H1 (cell line): ENCODE data around the gene ZNG1A. TPM values are rescaled to one million over a fixed set of nuclear protein-coding genes. Genes with fewer than 3 reads are reported as not detected.

ENCODE experiments used
- CTCF ChIA-PET: fragments of 300-600 bp; sonication (Branson Sonifier 250); formaldehyde crosslinking; loops from one replicate; lab custom pipeline; 2021; ENCODE audit not compliant: partially characterized antibody; lab: Charles Lee
- POLR2A ChIA-PET: fragments of 300-600 bp; sonication (Branson Sonifier 250); formaldehyde crosslinking; loops from one replicate; lab custom pipeline; 2021; ENCODE audit warnings: inconsistent platforms; ENCODE audit not compliant: partially characterized antibody; lab: Charles Lee
- DNase-seq, 2 experiments: peaks; one replicate each; pipeline versions ENCODE4 v3.0.0 to v3.0.0-alpha.2; 2010 to 2022; ENCODE audit warnings: low spot score in 2 of 2, low read depth in 1 of 2, mixed read lengths in 1 of 2
- FAIRE-seq: peaks from 2 replicates; lab custom pipeline; 2011; peaks lifted over from hg19 to GRCh38; lab: Jason Lieb, UNC
- H2AFZ ChIP-seq: 2 replicates; pipeline ENCODE4 v1.8.1; 2012; ENCODE audit warnings: low read length, inconsistent platforms
- H2AK5ac ChIP-seq: 2 replicates; pipeline ENCODE4 v1.6.1; 2013; ENCODE audit warnings: low read depth, low read length
- H2BK120ac ChIP-seq: replicated peaks from 2 replicates; pipeline ENCODE3; 2013; ENCODE audit warnings: low read depth, low read length, inconsistent platforms
- H2BK12ac ChIP-seq: 2 replicates; pipeline ENCODE4 v1.6.1; 2013; ENCODE audit warnings: low read depth, low read length
- H2BK15ac ChIP-seq: 2 replicates; pipeline ENCODE4 v1.6.1; 2013; ENCODE audit warnings: low read length
- H2BK20ac ChIP-seq: 2 replicates; pipeline ENCODE4 v1.6.1; 2013; ENCODE audit warnings: low read length
- H2BK5ac ChIP-seq: 2 replicates; pipeline ENCODE4 v1.6.1; 2013; ENCODE audit warnings: low read depth, low read length
- H3K14ac ChIP-seq: 2 replicates; pipeline ENCODE4 v1.6.1; 2013; ENCODE audit warnings: inconsistent platforms; ENCODE audit not compliant: insufficient read length
- H3K18ac ChIP-seq: 2 replicates; pipeline ENCODE4 v1.6.1; 2013; ENCODE audit warnings: low read length; ENCODE audit errors: extremely low read depth
- H3K23ac ChIP-seq: 2 replicates; pipeline ENCODE4 v1.6.1; 2013; ENCODE audit warnings: inconsistent platforms; ENCODE audit not compliant: insufficient read length
- H3K23me2 ChIP-seq: 2 replicates; pipeline ENCODE4 v1.6.1; 2013; ENCODE audit warnings: low read depth, low read length
- H3K27ac ChIP-seq: 2 replicates; pipeline ENCODE4 v1.6.1; 2011; ENCODE audit warnings: low read depth, low read length, inconsistent platforms
- H3K27me3 ChIP-seq, 4 experiments: replicated peaks in 1 of 4; 1 replicate in 1 of 4; 2 replicates in 3 of 4; pipeline versions ENCODE4 v1.6.1 to v1.8.1; 2011 to 2013; ENCODE audit warnings: low read length in 3 of 4, mild to moderate bottlenecking in 3 of 4, inconsistent platforms in 2 of 4, mixed read lengths in 2 of 4, moderate library complexity in 1 of 4; ENCODE audit not compliant: control insufficient read depth in 3 of 4, insufficient read depth in 3 of 4; ENCODE audit errors: extremely low read depth in 1 of 4
- H3K36me3 ChIP-seq, 4 experiments: 2 replicates each; pipeline versions ENCODE4 v1.6.1 to v1.8.1; 2011 to 2013; ENCODE audit warnings: mild to moderate bottlenecking in 4 of 4, low read length in 3 of 4, moderate library complexity in 2 of 4, control low read depth in 1 of 4, inconsistent platforms in 1 of 4; ENCODE audit not compliant: insufficient read depth in 4 of 4, control insufficient read depth in 2 of 4
- H3K4ac ChIP-seq: replicated peaks from 2 replicates; pipeline ENCODE3; 2013; ENCODE audit warnings: low read length, low read depth, mixed read lengths, inconsistent platforms; ENCODE audit not compliant: insufficient read length
- H3K4me1 ChIP-seq, 4 experiments: replicated peaks in 1 of 4; 1 replicate in 1 of 4; 2 replicates in 3 of 4; pipeline versions ENCODE4 v1.6.1 to v1.8.1; 2011 to 2013; ENCODE audit warnings: low read length in 3 of 4, inconsistent platforms in 2 of 4, mixed read lengths in 1 of 4; ENCODE audit not compliant: insufficient read depth in 4 of 4, control insufficient read depth in 3 of 4
- H3K4me2 ChIP-seq, 2 experiments: 2 replicates each; pipeline versions ENCODE4 v1.6.1 to v1.8.1; 2011 to 2013; ENCODE audit warnings: low read depth in 2 of 2, low read length in 2 of 2, control low read depth in 1 of 2, inconsistent platforms in 1 of 2, mild to moderate bottlenecking in 1 of 2; ENCODE audit not compliant: insufficient read depth in 1 of 2
- H3K4me3 ChIP-seq, 4 experiments: fragments of 200-600, 300-600 bp in 1 of 4; sonication (generic), shearing (Covaris generic), sonication (Bioruptor Twin) in 1 of 4; 2 replicates each; pipeline versions ENCODE4 v1.5.1 to v1.8.1; 2011 to 2016; ENCODE audit warnings: low read length in 4 of 4, low read depth in 3 of 4, control low read depth in 2 of 4, inconsistent platforms in 2 of 4, mild to moderate bottlenecking in 2 of 4, mixed read lengths in 1 of 4, moderate library complexity in 1 of 4; ENCODE audit not compliant: insufficient read depth in 2 of 4; ENCODE audit errors: extremely low read depth in 1 of 4
- H3K56ac ChIP-seq: replicated peaks from 2 replicates; pipeline ENCODE3; 2013; ENCODE audit warnings: low read depth, mild to moderate bottlenecking, mixed read lengths, low read length, inconsistent platforms; ENCODE audit not compliant: insufficient read length
- H3K79me1 ChIP-seq: 2 replicates; pipeline ENCODE4 v1.6.1; 2013; ENCODE audit warnings: low read depth, low read length, control low read depth
- H3K79me2 ChIP-seq, 2 experiments: 2 replicates each; pipeline versions ENCODE4 v1.6.1 to v1.8.1; 2012 to 2013; ENCODE audit warnings: low read length in 2 of 2, mild to moderate bottlenecking in 2 of 2, inconsistent platforms in 1 of 2; ENCODE audit not compliant: insufficient read depth in 2 of 2, control insufficient read depth in 1 of 2
- H3K9ac ChIP-seq, 4 experiments: replicated peaks in 1 of 4; 1 replicate in 1 of 4; 2 replicates in 3 of 4; pipeline versions ENCODE4 v1.6.1 to v1.8.1; 2011 to 2013; ENCODE audit warnings: low read depth in 3 of 4, low read length in 3 of 4, control low read depth in 2 of 4, mild to moderate bottlenecking in 2 of 4, moderate library complexity in 2 of 4, inconsistent platforms in 1 of 4; ENCODE audit errors: extremely low read depth in 1 of 4
- H3K9me3 ChIP-seq, 2 experiments: 2 replicates each; pipeline versions ENCODE4 v1.6.1 to v1.8.1; 2012 to 2013; ENCODE audit warnings: mild to moderate bottlenecking in 2 of 2, moderate library complexity in 2 of 2, control low read depth in 1 of 2, inconsistent platforms in 1 of 2, low read depth in 1 of 2, low read length in 1 of 2, mixed read lengths in 1 of 2; ENCODE audit not compliant: insufficient read depth in 2 of 2
- H4K20me1 ChIP-seq, 2 experiments: replicated peaks in 1 of 2; 2 replicates each; pipeline versions ENCODE3 to v1.8.1; 2011 to 2013; ENCODE audit warnings: inconsistent platforms in 2 of 2, low read length in 2 of 2, mild to moderate bottlenecking in 1 of 2; ENCODE audit not compliant: insufficient read depth in 2 of 2, control insufficient read depth in 1 of 2
- H4K5ac ChIP-seq: 2 replicates; pipeline ENCODE4 v1.6.1; 2013; ENCODE audit warnings: low read length, low read depth, mixed read lengths, inconsistent platforms; ENCODE audit not compliant: insufficient read length
- H4K8ac ChIP-seq: 2 replicates; pipeline ENCODE4 v1.8.0; 2013; ENCODE audit warnings: mild to moderate bottlenecking, moderate library complexity, low read length, inconsistent platforms; ENCODE audit not compliant: insufficient read depth; ENCODE audit errors: extremely low read depth
- H4K91ac ChIP-seq: replicated peaks from 2 replicates; pipeline ENCODE3; 2013; ENCODE audit warnings: low read length, mixed read lengths, inconsistent platforms; ENCODE audit not compliant: insufficient read length
- BCL11A ChIP-seq, 2 experiments: IDR thresholded peaks; one replicate each; pipeline ENCODE4 v1.6.1; 2011; ENCODE audit warnings: low read depth in 2 of 2, low read length in 2 of 2, mild to moderate bottlenecking in 2 of 2
- CBX8 ChIP-seq: fragments of 300-800, 300-1000 bp; sonication (generic); IDR thresholded peaks from 2 replicates; pipeline ENCODE4 v1.7.1; 2016; ENCODE audit warnings: low read depth, low read length, borderline replicate concordance
- GABPA ChIP-seq: IDR thresholded peaks from 2 replicates; pipeline ENCODE4 v1.6.1; 2011; ENCODE audit warnings: mild to moderate bottlenecking, low read length, moderate library complexity, borderline replicate concordance; ENCODE audit not compliant: insufficient read depth
- GTF2F1 ChIP-seq: IDR thresholded peaks from 2 replicates; pipeline ENCODE4 v1.6.1; 2012; ENCODE audit warnings: low read depth, low read length, improper control_type of control experiment, borderline replicate concordance
- KDM5A ChIP-seq: fragments of 200-600 bp; IDR thresholded peaks from 2 replicates; pipeline ENCODE4 v1.7.1; 2012; ENCODE audit warnings: mild to moderate bottlenecking, low read length, inconsistent platforms, mixed read lengths
- PHF8 ChIP-seq: fragments of 200-600 bp; sonication (generic); conservative IDR thresholded peaks from 2 replicates; pipeline ENCODE4 v1.7.1; 2012; ENCODE audit warnings: low read depth, mild to moderate bottlenecking, inconsistent platforms, low read length, moderate library complexity
- POLR2AphosphoS5 ChIP-seq: IDR thresholded peaks from 2 replicates; pipeline ENCODE4 v1.6.1; 2011; ENCODE audit warnings: low read depth, low read length
- RAD21 ChIP-seq, 2 experiments: IDR thresholded peaks in 1 of 2; conservative IDR thresholded peaks in 1 of 2; 2 replicates each; pipeline ENCODE4 v1.6.1; 2011; ENCODE audit warnings: low read depth in 2 of 2, low read length in 2 of 2, improper control_type of control experiment in 1 of 2, inconsistent platforms in 1 of 2, mild to moderate bottlenecking in 1 of 2, moderate library complexity in 1 of 2
- RBBP5 ChIP-seq: IDR thresholded peaks from 2 replicates; pipeline ENCODE4 v1.7.1; 2012; ENCODE audit warnings: low read depth, mild to moderate bottlenecking, inconsistent platforms, low read length, moderate library complexity, borderline replicate concordance
- SAP30 ChIP-seq: fragments of 300-600 bp; sonication (generic); IDR thresholded peaks from 2 replicates; pipeline ENCODE4 v1.7.1; 2012; ENCODE audit warnings: low read length, moderate library complexity, mild to moderate bottlenecking, inconsistent platforms; ENCODE audit not compliant: insufficient read depth, insufficient replicate concordance
- ZNF274 ChIP-seq: IDR thresholded peaks from 2 replicates; pipeline ENCODE4 v1.7.0; 2012; ENCODE audit warnings: low read length, borderline replicate concordance; ENCODE audit errors: extremely low read depth
- WGBS, 2 experiments: shearing (Covaris generic) in 1 of 2; methylation state at CpG; one replicate each; pipeline versions ENCODE4 v1.1.6 to v1.1.7; 2013 to 2015; ENCODE audit warnings: low lambda C conversion rate in 2 of 2, mixed read lengths in 2 of 2, inconsistent platforms in 1 of 2, low coverage in 1 of 2, missing lambda C conversion rate in 1 of 2; ENCODE audit not compliant: insufficient replicate concordance in 2 of 2, insufficient coverage in 1 of 2, insufficient read length in 1 of 2; ENCODE audit errors: extremely low coverage in 1 of 2, missing lambda C conversion rate in 1 of 2; 5-methylcytosine and 5-hydroxymethylcytosine counted together
- polyA plus RNA-seq, 7 experiments: library from polyadenylated mRNA; depleted of rRNA in 3 of 7; stranded (reverse) in 5 of 7; unstranded in 2 of 7; fragments of >200 nt in 5 of 7; fragments of 200-250 nt in 2 of 7; gene quantifications; 1 replicate in 5 of 7; 2 replicates in 1 of 7; 4 replicates in 1 of 7; pipeline versions ENCODE4 v1.2.1 to v1.2.3, GENCODE V29; 2011 to 2013; ENCODE audit warnings: missing spikeins in 2 of 7, mixed read lengths in 2 of 7
- total RNA-seq: library from RNA; stranded (reverse); fragmentation: NEBNext Ultra II Directional; extraction: Animal tissue kit (Norgen Biotek cat#: 25700); gene quantifications from 2 replicates; pipeline ENCODE4 v1.2.1, GENCODE V29; 2021
- TF ChIP-seq, protein P1 (sequence below): IDR thresholded peaks from 2 replicates; pipeline ENCODE4 v1.6.1; 2012; ENCODE audit warnings: inconsistent platforms

ZNG1A gene
- total and polyA plus RNA-seq, 2 of the 8 experiments (the other 6 are each of a cell fraction or from before 2014, with no cell fraction given): 18.2 to 46.5 TPM

GRCh38 chr9:211557-211956 is 32.7 kb upstream of the ZNG1A start:
- H2BK5ac ChIP-seq: no peak overlapping the region
- H4K20me1 ChIP-seq: no peaks in the 10 kb centered on the region
- H3K27me3 ChIP-seq: peaks cover 0 to 27% (median 18%) of the 10 kb centered on the region in 4 experiments; a peak in 6 of 7 replicates
- H3K23ac ChIP-seq: no peak overlapping the region
- POLR2A ChIA-PET: no interaction called here
- H3K27ac ChIP-seq: no peak overlapping the region
- no peak overlapping the region for H3K56ac ChIP-seq
- H4K91ac ChIP-seq: no peak overlapping the region
- WGBS, 2 experiments: 84% methylated on average over 5 of the region's 5 CpGs; no CpG with 5 or more reads in 1 of the 2 experiments
- DNase-seq (no peak), FAIRE-seq (no peak)
- peaks cover 0 to 2% (median 0%) of the 10 kb centered on the region in 4 experiments; a peak in 2 of 7 replicates for H3K4me1 ChIP-seq
- H3K23me2 ChIP-seq: peaks cover 3% of the 10 kb centered on the region; the same call in 1 of the 2 replicates
- no peak overlapping the region for H3K4me2 ChIP-seq
- H3K18ac ChIP-seq: no peak overlapping the region
- H2BK120ac ChIP-seq: no peak overlapping the region
- H3K36me3 ChIP-seq: no peaks in the 10 kb centered on the region
- no peak overlapping the region for H2BK20ac ChIP-seq
- H3K9me3 ChIP-seq: no peaks in the 10 kb centered on the region; a peak in 1 of 4 replicates
- H2AK5ac ChIP-seq: no peak overlapping the region
- TF ChIP-seq GTF2F1: no peak
- TF ChIP-seq BCL11A (IDR thresholded peaks at IDR 0.05; ENCODE audit: low read depth in 2 of 2, low read length in 2 of 2): no peak
- no peak for TF ChIP-seq ZNF274
- TF ChIP-seq SAP30: no peak
- no peak for TF ChIP-seq KDM5A
- TF ChIP-seq POLR2AphosphoS5: no peak
- TF ChIP-seq, protein P1, sequence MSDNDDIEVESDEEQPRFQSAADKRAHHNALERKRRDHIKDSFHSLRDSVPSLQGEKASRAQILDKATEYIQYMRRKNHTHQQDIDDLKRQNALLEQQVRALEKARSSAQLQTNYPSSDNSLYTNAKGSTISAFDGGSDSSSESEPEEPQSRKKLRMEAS: no peak
- no peak for TF ChIP-seq RAD21 (IDR thresholded peaks at IDR 0.05 in 1 of 2, conservative IDR thresholded peaks at IDR 0.05 in 1 of 2; ENCODE audit: low read depth in 2 of 2, low read length in 2 of 2)
- no peak for TF ChIP-seq RBBP5
- TF ChIP-seq GABPA: no peak
- TF ChIP-seq CBX8: no peak
- TF ChIP-seq PHF8: no peak
- H3K9ac ChIP-seq: no peak overlapping the region
- no peak overlapping the region for H2BK12ac ChIP-seq
- H4K5ac ChIP-seq: no peak overlapping the region
- H4K8ac ChIP-seq: no peak overlapping the region
- H3K79me2 ChIP-seq: no peaks in the 10 kb centered on the region
- H3K4me3 ChIP-seq: no peak overlapping the region
- H2AFZ ChIP-seq: no peak overlapping the region
- CTCF ChIA-PET: no interaction called here
- H3K4ac ChIP-seq: no peak overlapping the region
- no peak overlapping the region for H3K14ac ChIP-seq
- no peaks in the 10 kb centered on the region for H3K79me1 ChIP-seq
- H2BK15ac ChIP-seq: no peak overlapping the region
